Natural killer cell (primary cell): Measurements from ENCODE around the gene ROM1. TPM values are rescaled to one million over a fixed set of nuclear protein-coding genes. Genes with fewer than 3 reads are reported as not detected.

ENCODE experiments used
- ATAC-seq, 3 donors: fragments of 150-1000 bp in 2 of 3; fragments of 200-7000 bp in 1 of 3; cut with Tn5 transposase; 1 replicate in 1 of 3; 2 replicates in 2 of 3; pipeline ENCODE4 v1.10.0; 2021; ENCODE audit warnings: mild to moderate bottlenecking in 2 of 3, moderate library complexity in 2 of 3
- DNase-seq, 2 donors: peaks; one replicate each; pipeline versions ENCODE4 v3.0.0 to v3.0.0-alpha.2; 2013 to 2021; ENCODE audit warnings: mixed read lengths in 1 of 2
- H3K27ac ChIP-seq: one replicate; pipeline ENCODE4 v1.5.1; 2013; ENCODE audit warnings: mild to moderate bottlenecking, low read length
- H3K27me3 ChIP-seq: one replicate; pipeline ENCODE4 v1.6.1; 2013; ENCODE audit warnings: low read length; ENCODE audit not compliant: control insufficient read depth, insufficient read depth
- H3K36me3 ChIP-seq: one replicate; pipeline ENCODE4 v1.6.1; 2013; ENCODE audit warnings: low read length; ENCODE audit not compliant: control insufficient read depth, insufficient read depth
- H3K4me1 ChIP-seq: one replicate; pipeline ENCODE4 v1.6.1; 2013; ENCODE audit warnings: low read length; ENCODE audit not compliant: control insufficient read depth, insufficient read depth
- H3K4me3 ChIP-seq: one replicate; pipeline ENCODE4 v1.5.1; 2013; ENCODE audit warnings: low read length
- H3K9me3 ChIP-seq: one replicate; pipeline ENCODE4 v1.6.1; 2013; ENCODE audit warnings: low read length; ENCODE audit not compliant: control insufficient read depth, insufficient read depth
- H3K27ac Mint-ChIP-seq, 2 donors: one replicate each; pipeline ENCODE4 v1.8.0; 2022; ENCODE audit warnings: mild to moderate bottlenecking in 2 of 2, mixed read lengths in 2 of 2, moderate library complexity in 1 of 2
- H3K27me3 Mint-ChIP-seq, 2 donors: one replicate each; pipeline ENCODE4 v1.8.0; 2022; ENCODE audit warnings: low read depth in 2 of 2, mixed read lengths in 2 of 2
- H3K36me3 Mint-ChIP-seq: one replicate; pipeline ENCODE4 v1.8.0; 2022; ENCODE audit warnings: mixed read lengths
- H3K4me1 Mint-ChIP-seq, 2 donors: one replicate each; pipeline ENCODE4 v1.8.0; 2022; ENCODE audit warnings: mixed read lengths in 2 of 2
- H3K4me3 Mint-ChIP-seq: one replicate; pipeline ENCODE4 v1.8.0; 2022; ENCODE audit warnings: mild to moderate bottlenecking, moderate library complexity, mixed read lengths
- H3K9me3 Mint-ChIP-seq, 2 donors: one replicate each; pipeline ENCODE4 v1.8.0; 2022; ENCODE audit warnings: mixed read lengths in 2 of 2
- WGBS: methylation state at CpG from one replicate; pipeline ENCODE4 v1.1.7; 2013; ENCODE audit warnings: missing lambda C conversion rate; ENCODE audit not compliant: insufficient coverage; 5-methylcytosine and 5-hydroxymethylcytosine counted together
- intact Hi-C: fragments of 100-400 bp; cut with micrococcal nuclease; formaldehyde crosslinking; loops from one replicate; pipeline ENCODE4 v1.14.2; 2022
- total RNA-seq, 4 donors: library from RNA; stranded (reverse); fragments of 120-200 nt in 1 of 4; gene quantifications; one replicate each; pipeline versions ENCODE4 v1.2.3 to v1.2.4, GENCODE V29; 2013 to 2022
- TF ChIP-seq, protein P1 (sequence below): fragments of 200-600 bp; IDR thresholded peaks from one replicate; pipeline ENCODE4 v1.8.0; 2022; ENCODE audit warnings: antibody characterized with exemption

The ROM1 gene
- total RNA-seq, 3 donors from 2014 or later (not counting 1 experiment from before 2014, with no cell fraction given) = 2.6 to 6.9 (median 3.9) TPM

DNA sequence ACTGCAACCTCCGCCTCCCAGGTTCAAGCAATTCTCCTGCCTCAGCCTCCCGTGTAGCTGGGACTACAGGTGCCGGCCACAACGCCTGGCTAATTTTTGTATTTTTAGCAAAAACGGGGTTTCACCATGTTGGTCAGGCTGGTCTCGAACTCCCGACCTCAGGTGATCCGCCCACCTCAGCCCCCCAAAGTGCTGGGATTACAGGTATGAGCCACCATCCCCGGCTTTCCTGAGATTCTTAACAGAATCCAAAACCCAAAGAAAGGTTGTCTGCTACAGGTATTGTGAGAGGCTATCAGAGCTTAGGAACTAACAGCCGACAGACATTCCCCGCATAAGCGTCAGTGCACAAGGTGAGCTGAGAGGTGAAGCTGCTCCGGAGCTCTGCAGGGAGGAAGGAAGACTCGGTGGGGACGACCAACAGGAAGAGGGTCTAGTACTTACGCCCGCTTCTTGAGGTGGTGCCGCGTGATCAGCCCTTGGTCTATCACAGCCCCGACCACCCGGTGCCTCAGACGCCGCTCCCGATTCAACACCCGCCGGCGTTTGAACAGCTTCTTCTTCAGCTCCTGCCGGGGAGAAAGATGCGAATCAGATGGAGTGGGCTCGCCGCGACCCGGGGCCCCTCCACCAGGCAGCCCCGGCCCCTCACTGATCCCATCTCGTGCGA, 51.5 kb downstream of the ROM1 start:
- ATAC-seq (peak; percentile 33 to 45 (median 35)), DNase-seq (peak in 1 of 2 donors; percentile 78)
- Mint-ChIP-seq H3K27me3 (no peaks in the 10 kb centered on the region), H3K9me3 (no peaks in the 10 kb centered on the region), H3K4me3 (peak overlapping the region; percentile 96), H3K27ac (peak overlapping the region; percentile 87 to 95), H3K4me1 (peaks cover 6 to 28% of the 10 kb centered on the region in 2 donors), H3K36me3 (no peaks in the 10 kb centered on the region)
- Histone ChIP-seq H3K27me3 (no peaks in the 10 kb centered on the region), H3K27ac (peak overlapping the region; percentile 80), H3K36me3 (peaks cover 14% of the 10 kb centered on the region), H3K4me3 (peak overlapping the region; percentile 87), H3K9me3 (no peaks in the 10 kb centered on the region), H3K4me1 (peaks cover 28% of the 10 kb centered on the region)
- whole genome bisulfite sequencing = 2% methylated on average over 36 of the region's 36 CpGs
- TF ChIP-seq, protein P1, sequence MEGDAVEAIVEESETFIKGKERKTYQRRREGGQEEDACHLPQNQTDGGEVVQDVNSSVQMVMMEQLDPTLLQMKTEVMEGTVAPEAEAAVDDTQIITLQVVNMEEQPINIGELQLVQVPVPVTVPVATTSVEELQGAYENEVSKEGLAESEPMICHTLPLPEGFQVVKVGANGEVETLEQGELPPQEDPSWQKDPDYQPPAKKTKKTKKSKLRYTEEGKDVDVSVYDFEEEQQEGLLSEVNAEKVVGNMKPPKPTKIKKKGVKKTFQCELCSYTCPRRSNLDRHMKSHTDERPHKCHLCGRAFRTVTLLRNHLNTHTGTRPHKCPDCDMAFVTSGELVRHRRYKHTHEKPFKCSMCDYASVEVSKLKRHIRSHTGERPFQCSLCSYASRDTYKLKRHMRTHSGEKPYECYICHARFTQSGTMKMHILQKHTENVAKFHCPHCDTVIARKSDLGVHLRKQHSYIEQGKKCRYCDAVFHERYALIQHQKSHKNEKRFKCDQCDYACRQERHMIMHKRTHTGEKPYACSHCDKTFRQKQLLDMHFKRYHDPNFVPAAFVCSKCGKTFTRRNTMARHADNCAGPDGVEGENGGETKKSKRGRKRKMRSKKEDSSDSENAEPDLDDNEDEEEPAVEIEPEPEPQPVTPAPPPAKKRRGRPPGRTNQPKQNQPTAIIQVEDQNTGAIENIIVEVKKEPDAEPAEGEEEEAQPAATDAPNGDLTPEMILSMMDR = no peak
- intact Hi-C loops = loop anchor here (1.0 to 5.0 kb wide), 5 partner anchors 15 to 74 kb away; partner anchors contain the start of genes EML3, GANAB, HNRNPUL2 and ROM1

Other genes with a start within 250 kb of the ROM1 start
- not detected for gene SCGB1A1, start 194.2 kb upstream of the ROM1 start, total RNA-seq
- gene AHNAK, start 66.5 kb upstream of the ROM1 start, total RNA-seq = 100 to 1,000 TPM; 623 to 740 (median 677) TPM
- 100 to 1,000 TPM; 628 to 754 (median 714) TPM for gene EEF1G, start 39.4 kb upstream of the ROM1 start, total RNA-seq
- gene TUT1, start 21.7 kb upstream of the ROM1 start, total RNA-seq = 10 to 100 TPM; 20.0 to 28.9 (median 26.2) TPM
- 100 to 1,000 TPM; 254 to 305 (median 259) TPM for gene MTA2, start 11.4 kb upstream of the ROM1 start, total RNA-seq
- 100 to 1,000 TPM; 221 to 233 (median 232) TPM for gene EML3, start 482 bp upstream of the ROM1 start, total RNA-seq
- gene B3GAT3, start 8.7 kb downstream of the ROM1 start, total RNA-seq = 10 to 100 TPM; 64.9 to 80.3 (median 77.9) TPM
- gene GANAB, start 33.4 kb downstream of the ROM1 start, total RNA-seq = 100 to 1,000 TPM; 236 to 275 (median 246) TPM
- 10 to 100 TPM; 13.9 to 20.3 (median 14.6) TPM for gene INTS5, start 40.0 kb downstream of the ROM1 start, total RNA-seq
- gene C11orf98, start 52.0 kb downstream of the ROM1 start, total RNA-seq = 10 to 100 TPM; 36.5 to 57.9 (median 39.1) TPM
- 10 to 100 TPM; 12.0 to 21.5 (median 13.7) TPM for gene CSKMT, start 52.1 kb downstream of the ROM1 start, total RNA-seq
- 1 to 10 TPM; 3.9 to 5.2 (median 4.0) TPM for gene UQCC3, start 58.4 kb downstream of the ROM1 start, total RNA-seq
- gene LBHD1, start 59.0 kb downstream of the ROM1 start, total RNA-seq = 10 to 100 TPM; 17.4 to 29.1 (median 20.4) TPM
- gene UBXN1, start 65.8 kb downstream of the ROM1 start, total RNA-seq = 100 to 1,000 TPM; 179 to 238 (median 238) TPM
- gene LRRN4CL, start 76.3 kb downstream of the ROM1 start, total RNA-seq = not detected
- 10 to 100 TPM; 19.7 to 22.0 (median 21.2) TPM for gene BSCL2, start 94.2 kb downstream of the ROM1 start, total RNA-seq
- not detected for gene GNG3, start 94.4 kb downstream of the ROM1 start, total RNA-seq
- 10 to 100 TPM; 58.0 to 73.1 (median 69.3) TPM for gene HNRNPUL2, start 114.2 kb downstream of the ROM1 start, total RNA-seq
- gene TTC9C, start 115.2 kb downstream of the ROM1 start, total RNA-seq = 10 to 100 TPM; 18.3 to 27.2 (median 23.2) TPM
- 1 to 10 TPM; 5.4 to 9.6 (median 8.8) TPM for gene ZBTB3, start 140.9 kb downstream of the ROM1 start, total RNA-seq
- gene POLR2G, start 148.3 kb downstream of the ROM1 start, total RNA-seq = 100 to 1,000 TPM; 110 to 120 (median 119) TPM
- gene TAF6L, start 158.1 kb downstream of the ROM1 start, total RNA-seq = 10 to 100 TPM; 18.4 to 20.3 (median 18.8) TPM
- gene TMEM179B, start 174.1 kb downstream of the ROM1 start, total RNA-seq = 10 to 100 TPM; 33.7 to 41.1 (median 36.3) TPM
- 10 to 100 TPM in 1 of 3 donors, 1 to 10 TPM in 2; 4.8 to 10.0 (median 5.0) TPM for gene TMEM223, start 178.7 kb downstream of the ROM1 start, total RNA-seq
- 100 to 1,000 TPM; 284 to 341 (median 319) TPM for gene NXF1, start 192.2 kb downstream of the ROM1 start, total RNA-seq
- 100 to 1,000 TPM; 138 to 171 (median 166) TPM for gene STX5, start 218.8 kb downstream of the ROM1 start, total RNA-seq
- gene TEX54, start 219.6 kb downstream of the ROM1 start, total RNA-seq = not detected
- 100 to 1,000 TPM; 151 to 173 (median 171) TPM for gene WDR74, start 226.3 kb downstream of the ROM1 start, total RNA-seq